WTC11 (cell line): ENCODE results near the gene DRC3. TPM values are rescaled to one million over a fixed set of nuclear protein-coding genes. Genes with fewer than 3 reads are reported as not detected.

ENCODE experiments used
- ATAC-seq: fragments of 200-7000 bp; cut with Tn5 transposase; 2 replicates; pipeline ENCODE4 v1.10.0; 2021; ENCODE audit warnings: mild to moderate bottlenecking, moderate library complexity
- CTCF ChIA-PET: fragments of 300-600 bp; sonication (Branson Sonifier 250); formaldehyde crosslinking; loops from one replicate; lab custom pipeline; 2021; ENCODE audit warnings: antibody characterized with exemption; lab: Charles Lee
- POLR2A ChIA-PET: fragments of 350-600 bp; sonication (Branson Sonifier 250); formaldehyde crosslinking; loops from one replicate; lab custom pipeline; 2021; ENCODE audit warnings: antibody characterized with exemption; lab: Charles Lee
- DNase-seq: peaks from one replicate; pipeline ENCODE4 v3.0.0; 2021; ENCODE audit warnings: low spot score
- H3K27ac Mint-ChIP-seq: 2 replicates; pipeline ENCODE4 v1.8.0; 2021; ENCODE audit warnings: mixed read lengths
- H3K27me3 Mint-ChIP-seq: 2 replicates; pipeline ENCODE4 v1.8.0; 2021; ENCODE audit warnings: low read depth, mild to moderate bottlenecking, moderate library complexity, mixed read lengths
- H3K36me3 Mint-ChIP-seq: 2 replicates; pipeline ENCODE4 v1.8.0; 2021; ENCODE audit warnings: mixed read lengths
- H3K4me1 Mint-ChIP-seq: 2 replicates; pipeline ENCODE4 v1.8.0; 2022; ENCODE audit warnings: mixed read lengths
- H3K4me3 Mint-ChIP-seq: 2 replicates; pipeline ENCODE4 v1.8.0; 2021; ENCODE audit warnings: mild to moderate bottlenecking, moderate library complexity, mixed read lengths
- H3K9me3 Mint-ChIP-seq: 2 replicates; pipeline ENCODE4 v1.8.0; 2021; ENCODE audit warnings: mixed read lengths
- CREB1 ChIP-seq: sonication (generic); formaldehyde crosslinking; IDR thresholded peaks from 2 replicates; pipeline ENCODE4 v1.8.0; 2023; ENCODE audit warnings: mild to moderate bottlenecking, missing genetic modification reagents
- CREM ChIP-seq: sonication (generic); formaldehyde crosslinking; IDR thresholded peaks from 2 replicates; pipeline ENCODE4 v1.8.1; 2022; ENCODE audit warnings: mild to moderate bottlenecking, missing genetic modification reagents, moderate library complexity
- ELF4 ChIP-seq: sonication (generic); formaldehyde crosslinking; IDR thresholded peaks from 2 replicates; pipeline ENCODE4 v1.8.1; 2022; ENCODE audit warnings: low read depth, mild to moderate bottlenecking, moderate library complexity, missing genetic modification reagents
- EMX1 ChIP-seq: fragments of 250-450 bp; sonication (Bioruptor Pico); IDR thresholded peaks from 2 replicates; pipeline ENCODE4 v1.8.0; 2021; ENCODE audit warnings: mild to moderate bottlenecking
- GABPB1 ChIP-seq: sonication (generic); formaldehyde crosslinking; IDR thresholded peaks from 2 replicates; pipeline ENCODE4 v1.8.1; 2023; ENCODE audit warnings: mild to moderate bottlenecking, missing genetic modification reagents
- HMGA2 ChIP-seq: fragments of 250-450 bp; sonication (Bioruptor Pico); IDR thresholded peaks from 2 replicates; pipeline ENCODE4 v1.4.0; 2021; ENCODE audit warnings: mild to moderate bottlenecking, moderate library complexity
- IRF2 ChIP-seq: sonication (generic); formaldehyde crosslinking; IDR thresholded peaks from 2 replicates; pipeline ENCODE4 v1.8.0; 2022; ENCODE audit warnings: low read depth, missing genetic modification reagents, borderline replicate concordance
- MAX ChIP-seq: sonication (generic); formaldehyde crosslinking; IDR thresholded peaks from 2 replicates; pipeline ENCODE4 v1.8.0; 2022; ENCODE audit warnings: mild to moderate bottlenecking, missing genetic modification reagents
- MXD4 ChIP-seq: fragments of 250-450 bp; sonication (Bioruptor Pico); IDR thresholded peaks from 2 replicates; pipeline ENCODE4 v1.8.0; 2021; ENCODE audit warnings: mild to moderate bottlenecking, moderate library complexity, borderline replicate concordance
- MYBL2 ChIP-seq: sonication (generic); formaldehyde crosslinking; IDR thresholded peaks from 2 replicates; pipeline ENCODE4 v1.8.1; 2023; ENCODE audit warnings: mild to moderate bottlenecking, moderate library complexity, missing genetic modification reagents
- NFATC4 ChIP-seq: fragments of 250-450 bp; sonication (Bioruptor Pico); IDR thresholded peaks from 2 replicates; pipeline ENCODE4 v1.9.0; 2021; ENCODE audit warnings: mild to moderate bottlenecking
- NFYB ChIP-seq: sonication (generic); formaldehyde crosslinking; conservative IDR thresholded peaks from 2 replicates; pipeline ENCODE4 v1.8.0; 2022; ENCODE audit warnings: low read depth, missing genetic modification reagents
- NR2C2 ChIP-seq: sonication (generic); formaldehyde crosslinking; IDR thresholded peaks from 2 replicates; pipeline ENCODE4 v1.8.0; 2022; ENCODE audit warnings: mild to moderate bottlenecking, missing genetic modification reagents
- PRRX2 ChIP-seq: fragments of 250-450 bp; sonication (Bioruptor Pico); IDR thresholded peaks from 2 replicates; pipeline ENCODE4 v1.8.0; 2021; ENCODE audit warnings: mild to moderate bottlenecking
- RORB ChIP-seq: fragments of 250-450 bp; sonication (Bioruptor Pico); IDR thresholded peaks from 2 replicates; pipeline ENCODE4 v1.9.0; 2021; ENCODE audit warnings: mild to moderate bottlenecking
- SMAD3 ChIP-seq: sonication (generic); formaldehyde crosslinking; IDR thresholded peaks from 2 replicates; pipeline ENCODE4 v1.8.0; 2022; ENCODE audit warnings: missing genetic modification reagents, mild to moderate bottlenecking, borderline replicate concordance
- TCF7 ChIP-seq: sonication (generic); formaldehyde crosslinking; IDR thresholded peaks from 2 replicates; pipeline ENCODE4 v1.8.0; 2022; ENCODE audit warnings: mild to moderate bottlenecking, low read depth, missing genetic modification reagents, moderate library complexity
- TEAD1 ChIP-seq: sonication (generic); formaldehyde crosslinking; IDR thresholded peaks from 2 replicates; pipeline ENCODE4 v1.8.0; 2022; ENCODE audit warnings: mild to moderate bottlenecking, missing genetic modification reagents
- TEAD4 ChIP-seq: sonication (generic); formaldehyde crosslinking; IDR thresholded peaks from 2 replicates; pipeline ENCODE4 v1.8.0; 2022; ENCODE audit warnings: mild to moderate bottlenecking, missing genetic modification reagents
- ZBTB43 ChIP-seq: sonication (generic); formaldehyde crosslinking; IDR thresholded peaks from 2 replicates; pipeline ENCODE4 v1.8.1; 2023; ENCODE audit warnings: mild to moderate bottlenecking, missing genetic modification reagents
- ZNF232 ChIP-seq: sonication (generic); formaldehyde crosslinking; IDR thresholded peaks from 2 replicates; pipeline ENCODE4 v1.8.0; 2022; ENCODE audit warnings: mild to moderate bottlenecking, missing genetic modification reagents
- ZNF263 ChIP-seq: sonication (generic); formaldehyde crosslinking; IDR thresholded peaks from 2 replicates; pipeline ENCODE4 v1.8.1; 2022; ENCODE audit warnings: low read depth, mild to moderate bottlenecking, moderate library complexity, missing genetic modification reagents
- ZNF396 ChIP-seq: fragments of 250-450 bp; sonication (Bioruptor Pico); IDR thresholded peaks from 2 replicates; pipeline ENCODE4 v1.8.0; 2021; ENCODE audit warnings: mild to moderate bottlenecking, moderate library complexity, borderline replicate concordance
- total RNA-seq: library from RNA; stranded (reverse); gene quantifications from 3 replicates; pipeline ENCODE4 v1.2.3, GENCODE V29; 2021
- TF ChIP-seq, protein P1 (sequence below): sonication (generic); formaldehyde crosslinking; IDR thresholded peaks from 2 replicates; pipeline ENCODE4 v1.8.1; 2023; ENCODE audit warnings: mild to moderate bottlenecking, missing genetic modification reagents, moderate library complexity
- TF ChIP-seq, protein P2 (sequence below): sonication (generic); formaldehyde crosslinking; IDR thresholded peaks from 2 replicates; pipeline ENCODE4 v1.8.1; 2022; ENCODE audit warnings: missing genetic modification reagents, borderline replicate concordance
- TF ChIP-seq, protein P3 (sequence below): sonication (generic); formaldehyde crosslinking; IDR thresholded peaks from 2 replicates; pipeline ENCODE4 v1.8.1; 2023; ENCODE audit warnings: mild to moderate bottlenecking, missing genetic modification reagents, borderline replicate concordance
- TF ChIP-seq, protein P4 (sequence below): fragments of 250-450 bp; sonication (Bioruptor Pico); IDR thresholded peaks from 2 replicates; pipeline ENCODE4 v2.1.2; 2022; ENCODE audit warnings: mild to moderate bottlenecking, moderate library complexity

The DRC3 gene
- total RNA-seq, 1 experiment from 2014 or later = 0.42 TPM

GRCh38 chr17:18055597-18055996, 82.9 kb downstream of the DRC3 start (continued):
- TF ChIP-seq, protein P1, sequence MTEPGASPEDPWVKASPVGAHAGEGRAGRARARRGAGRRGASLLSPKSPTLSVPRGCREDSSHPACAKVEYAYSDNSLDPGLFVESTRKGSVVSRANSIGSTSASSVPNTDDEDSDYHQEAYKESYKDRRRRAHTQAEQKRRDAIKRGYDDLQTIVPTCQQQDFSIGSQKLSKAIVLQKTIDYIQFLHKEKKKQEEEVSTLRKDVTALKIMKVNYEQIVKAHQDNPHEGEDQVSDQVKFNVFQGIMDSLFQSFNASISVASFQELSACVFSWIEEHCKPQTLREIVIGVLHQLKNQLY = no peak
- TF ChIP-seq TEAD4 (CRISPR knock-in tag) (no peak), EMX1 (no peak), SMAD3 (CRISPR knock-in tag) (no peak), ELF4 (CRISPR knock-in tag) (no peak), HMGA2 (CRISPR knock-in tag) (no peak), NR2C2 (CRISPR knock-in tag) (no peak), CREM (no peak), IRF2 (no peak), ZNF232 (CRISPR knock-in tag) (no peak), GABPB1 (CRISPR knock-in tag) (no peak), NFYB (CRISPR knock-in tag) (no peak), ZNF263 (CRISPR knock-in tag) (no peak)
- TF ChIP-seq, protein P2, sequence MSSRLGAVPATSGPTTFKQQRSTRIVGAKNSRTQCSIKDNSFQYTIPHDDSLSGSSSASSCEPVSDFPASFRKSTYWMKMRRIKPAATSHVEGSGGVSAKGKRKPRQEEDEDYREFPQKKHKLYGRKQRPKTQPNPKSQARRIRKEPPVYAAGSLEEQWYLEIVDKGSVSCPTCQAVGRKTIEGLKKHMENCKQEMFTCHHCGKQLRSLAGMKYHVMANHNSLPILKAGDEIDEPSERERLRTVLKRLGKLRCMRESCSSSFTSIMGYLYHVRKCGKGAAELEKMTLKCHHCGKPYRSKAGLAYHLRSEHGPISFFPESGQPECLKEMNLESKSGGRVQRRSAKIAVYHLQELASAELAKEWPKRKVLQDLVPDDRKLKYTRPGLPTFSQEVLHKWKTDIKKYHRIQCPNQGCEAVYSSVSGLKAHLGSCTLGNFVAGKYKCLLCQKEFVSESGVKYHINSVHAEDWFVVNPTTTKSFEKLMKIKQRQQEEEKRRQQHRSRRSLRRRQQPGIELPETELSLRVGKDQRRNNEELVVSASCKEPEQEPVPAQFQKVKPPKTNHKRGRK (CRISPR knock-in tag) = no peak

DNA sequence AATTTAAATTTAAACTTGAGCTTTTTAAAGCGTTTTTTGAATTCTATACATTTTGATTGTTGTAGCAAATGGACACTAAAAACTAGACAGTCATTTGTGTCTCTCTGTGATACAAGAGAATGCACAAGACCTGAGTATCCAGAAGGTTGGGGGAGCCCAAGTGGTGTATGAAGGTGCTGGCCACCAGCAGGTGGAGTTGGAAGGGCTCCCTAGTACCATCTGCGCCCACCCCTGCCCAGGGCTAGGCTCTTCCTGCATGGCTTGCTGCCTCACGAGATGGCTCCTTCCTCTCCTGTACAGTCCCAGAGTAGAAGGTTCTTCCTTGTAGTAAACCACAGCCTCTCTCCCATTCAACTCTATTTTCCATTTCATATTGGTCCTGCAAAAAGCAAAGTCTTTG, 83.6 kb downstream of the DRC3 start:
- TF ChIP-seq CREB1 (CRISPR knock-in tag) = no peak
- no peak for TF ChIP-seq RORB (CRISPR knock-in tag)
- TF ChIP-seq TCF7 = no peak
- TF ChIP-seq MYBL2 (CRISPR knock-in tag) = no peak
- no peak for TF ChIP-seq MAX
- TF ChIP-seq PRRX2 = no peak
- DNase-seq = no peak
- Mint-ChIP-seq H3K27me3 (no peaks in the 10 kb centered on the region), H3K36me3 (peaks cover 49% of the 10 kb centered on the region), H3K4me1 (no peaks in the 10 kb centered on the region), H3K4me3 (no peak overlapping the region), H3K27ac (no peak overlapping the region), H3K9me3 (no peaks in the 10 kb centered on the region)
- no peak for ATAC-seq
- ChIA-PET CTCF (no interaction called here), POLR2A (no interaction called here)

- Mint-ChIP-seq H3K27me3 (no peaks in the 10 kb centered on the region), H3K4me1 (no peaks in the 10 kb centered on the region), H3K9me3 (no peaks in the 10 kb centered on the region), H3K27ac (no peak overlapping the region), H3K36me3 (peaks cover 48% of the 10 kb centered on the region), H3K4me3 (no peak overlapping the region)
- CTCF ChIA-PET = interaction anchor here (1.0 kb wide), 1 partner anchor 168 kb away, joined by 3 read pairs; no protein-coding TSS in a partner anchor
- no peak for DNase-seq
- no peak for ATAC-seq
- TF ChIP-seq TEAD1 (no peak), NFATC4 (no peak), ZNF396 (CRISPR knock-in tag) (no peak), PRRX2 (no peak), NFYB (CRISPR knock-in tag) (no peak), ZBTB43 (no peak), MXD4 (CRISPR knock-in tag) (no peak), TCF7 (no peak)
- TF ChIP-seq, protein P3, sequence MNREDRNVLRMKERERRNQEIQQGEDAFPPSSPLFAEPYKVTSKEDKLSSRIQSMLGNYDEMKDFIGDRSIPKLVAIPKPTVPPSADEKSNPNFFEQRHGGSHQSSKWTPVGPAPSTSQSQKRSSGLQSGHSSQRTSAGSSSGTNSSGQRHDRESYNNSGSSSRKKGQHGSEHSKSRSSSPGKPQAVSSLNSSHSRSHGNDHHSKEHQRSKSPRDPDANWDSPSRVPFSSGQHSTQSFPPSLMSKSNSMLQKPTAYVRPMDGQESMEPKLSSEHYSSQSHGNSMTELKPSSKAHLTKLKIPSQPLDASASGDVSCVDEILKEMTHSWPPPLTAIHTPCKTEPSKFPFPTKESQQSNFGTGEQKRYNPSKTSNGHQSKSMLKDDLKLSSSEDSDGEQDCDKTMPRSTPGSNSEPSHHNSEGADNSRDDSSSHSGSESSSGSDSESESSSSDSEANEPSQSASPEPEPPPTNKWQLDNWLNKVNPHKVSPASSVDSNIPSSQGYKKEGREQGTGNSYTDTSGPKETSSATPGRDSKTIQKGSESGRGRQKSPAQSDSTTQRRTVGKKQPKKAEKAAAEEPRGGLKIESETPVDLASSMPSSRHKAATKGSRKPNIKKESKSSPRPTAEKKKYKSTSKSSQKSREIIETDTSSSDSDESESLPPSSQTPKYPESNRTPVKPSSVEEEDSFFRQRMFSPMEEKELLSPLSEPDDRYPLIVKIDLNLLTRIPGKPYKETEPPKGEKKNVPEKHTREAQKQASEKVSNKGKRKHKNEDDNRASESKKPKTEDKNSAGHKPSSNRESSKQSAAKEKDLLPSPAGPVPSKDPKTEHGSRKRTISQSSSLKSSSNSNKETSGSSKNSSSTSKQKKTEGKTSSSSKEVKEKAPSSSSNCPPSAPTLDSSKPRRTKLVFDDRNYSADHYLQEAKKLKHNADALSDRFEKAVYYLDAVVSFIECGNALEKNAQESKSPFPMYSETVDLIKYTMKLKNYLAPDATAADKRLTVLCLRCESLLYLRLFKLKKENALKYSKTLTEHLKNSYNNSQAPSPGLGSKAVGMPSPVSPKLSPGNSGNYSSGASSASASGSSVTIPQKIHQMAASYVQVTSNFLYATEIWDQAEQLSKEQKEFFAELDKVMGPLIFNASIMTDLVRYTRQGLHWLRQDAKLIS (CRISPR knock-in tag) = no peak
- TF ChIP-seq, protein P4, sequence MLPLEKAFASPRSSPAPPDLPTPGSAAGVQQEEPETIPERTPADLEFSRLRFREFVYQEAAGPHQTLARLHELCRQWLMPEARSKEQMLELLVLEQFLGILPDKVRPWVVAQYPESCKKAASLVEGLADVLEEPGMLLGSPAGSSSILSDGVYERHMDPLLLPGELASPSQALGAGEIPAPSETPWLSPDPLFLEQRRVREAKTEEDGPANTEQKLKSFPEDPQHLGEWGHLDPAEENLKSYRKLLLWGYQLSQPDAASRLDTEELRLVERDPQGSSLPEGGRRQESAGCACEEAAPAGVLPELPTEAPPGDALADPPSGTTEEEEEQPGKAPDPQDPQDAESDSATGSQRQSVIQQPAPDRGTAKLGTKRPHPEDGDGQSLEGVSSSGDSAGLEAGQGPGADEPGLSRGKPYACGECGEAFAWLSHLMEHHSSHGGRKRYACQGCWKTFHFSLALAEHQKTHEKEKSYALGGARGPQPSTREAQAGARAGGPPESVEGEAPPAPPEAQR (CRISPR knock-in tag) = no peak
- TF ChIP-seq, all 79 proteins: peak for 0
- POLR2A ChIA-PET = no interaction called here
Measured at GRCh38 chr17:18059283-18059682, 86.6 kb downstream of the DRC3 start.
